GM18520 (cell line): ENCODE data around the gene TMPRSS9.

ENCODE experiments used
- ATAC-seq: cut with Tn5 transposase; IDR thresholded peaks from one replicate; pipeline ENCODE4 v1.9.1; 2021; ENCODE audit not compliant: unreplicated experiment

Gene TMPRSS9

DNA sequence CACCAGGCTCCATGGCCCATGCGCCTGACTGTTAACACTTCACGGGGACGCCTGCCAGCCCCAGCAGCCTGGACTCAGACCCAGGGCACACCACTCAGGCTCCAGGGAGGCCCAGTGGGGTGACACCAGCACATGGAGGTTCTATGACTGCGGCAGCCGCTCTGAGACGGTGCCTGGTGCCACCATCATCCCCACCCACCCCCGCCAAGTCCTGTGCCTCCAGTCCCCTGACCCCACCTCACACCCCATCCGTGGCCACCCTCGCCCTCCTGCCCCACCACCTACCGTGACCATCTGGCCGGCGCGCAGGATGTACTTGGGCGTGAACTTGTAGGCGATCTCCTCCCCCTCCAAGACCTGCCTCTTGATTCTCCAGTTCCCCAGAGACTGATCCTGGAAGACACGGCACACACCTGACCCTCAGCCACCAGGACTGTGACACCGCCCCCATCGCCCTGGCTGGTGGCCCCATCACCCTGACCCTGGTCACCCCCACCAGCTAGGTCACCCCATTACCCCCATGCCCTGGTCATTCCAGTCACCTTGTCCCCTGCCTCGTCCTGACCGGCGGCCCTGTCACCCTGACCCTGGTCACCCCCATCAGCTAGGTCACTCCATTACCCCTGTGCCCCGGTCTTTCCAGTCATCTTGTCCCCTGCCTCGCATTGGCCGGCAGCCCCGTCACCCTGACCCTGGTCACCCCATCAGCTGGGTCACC, 72.2 kb downstream of the TMPRSS9 start:
- ATAC-seq = no peak

DNA sequence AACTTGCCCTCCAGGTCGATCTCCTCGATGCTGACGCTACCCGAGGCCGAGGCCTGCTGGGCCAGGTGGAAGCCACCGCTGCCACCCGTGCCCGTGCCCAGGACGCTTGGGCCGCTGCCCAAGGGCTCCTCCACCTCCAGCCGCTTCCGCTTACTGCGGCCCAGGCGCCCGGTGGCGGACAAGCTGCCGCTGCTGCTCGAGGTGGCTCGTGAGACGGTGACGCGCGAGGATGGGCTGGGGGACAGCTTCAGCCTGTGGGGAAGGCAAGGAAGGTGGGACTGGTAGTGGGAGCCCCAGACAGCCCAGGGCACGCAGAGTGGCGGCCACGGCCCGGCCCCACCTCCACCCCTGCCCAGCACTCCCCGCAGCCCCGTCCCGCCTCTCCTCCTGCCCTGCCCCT, 73.8 kb downstream of the TMPRSS9 start:
- ATAC-seq = no peak

DNA sequence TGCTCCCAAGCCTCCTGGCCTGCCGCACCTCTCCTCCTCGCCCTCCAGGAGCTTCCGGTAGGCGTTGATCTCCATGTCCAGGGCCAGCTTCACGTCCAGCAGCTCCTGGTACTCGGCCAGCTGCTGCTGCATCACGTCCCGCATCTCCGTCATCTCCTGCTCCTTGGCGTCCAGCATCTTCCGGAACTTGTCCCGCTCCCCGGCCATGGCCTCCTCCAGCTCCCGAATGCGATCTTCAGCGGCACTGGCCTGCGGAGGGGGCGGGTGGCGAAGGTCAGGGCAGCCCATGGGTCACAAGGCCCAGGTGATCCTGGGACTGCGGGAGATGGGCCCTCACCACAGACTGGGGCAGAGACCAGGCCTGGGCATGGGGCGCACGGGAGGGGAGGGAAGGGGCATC, 74.2 kb downstream of the TMPRSS9 start:
- no peak for ATAC-seq

DNA sequence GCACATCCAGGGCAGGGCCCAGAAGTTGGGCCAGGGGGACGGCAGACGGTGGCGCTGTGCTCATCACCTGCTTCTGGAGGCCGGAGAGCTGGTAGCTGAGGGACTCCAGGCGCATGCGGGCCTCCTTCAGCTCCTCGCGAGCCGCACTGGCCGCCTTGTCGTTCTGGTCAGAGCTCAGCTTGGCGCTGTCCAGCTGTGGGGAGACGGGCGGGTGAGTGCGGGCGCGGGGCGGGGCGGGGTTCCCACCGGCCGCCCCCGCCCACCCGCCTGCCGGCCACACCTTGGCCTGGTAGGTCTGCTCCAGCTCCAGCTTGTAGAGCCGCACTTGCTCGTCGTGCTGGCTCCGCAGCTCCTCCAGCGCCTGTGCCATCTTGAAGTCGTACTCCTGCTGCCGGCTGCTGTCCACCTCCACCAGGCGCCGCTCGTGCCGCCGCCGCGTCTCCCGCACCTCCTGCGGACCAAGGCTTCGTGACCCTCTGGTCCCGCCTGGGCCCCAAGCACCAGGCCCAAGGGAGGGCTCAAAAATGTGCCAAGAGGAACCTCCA, 74.7 kb downstream of the TMPRSS9 start:
- ATAC-seq = no peak

DNA sequence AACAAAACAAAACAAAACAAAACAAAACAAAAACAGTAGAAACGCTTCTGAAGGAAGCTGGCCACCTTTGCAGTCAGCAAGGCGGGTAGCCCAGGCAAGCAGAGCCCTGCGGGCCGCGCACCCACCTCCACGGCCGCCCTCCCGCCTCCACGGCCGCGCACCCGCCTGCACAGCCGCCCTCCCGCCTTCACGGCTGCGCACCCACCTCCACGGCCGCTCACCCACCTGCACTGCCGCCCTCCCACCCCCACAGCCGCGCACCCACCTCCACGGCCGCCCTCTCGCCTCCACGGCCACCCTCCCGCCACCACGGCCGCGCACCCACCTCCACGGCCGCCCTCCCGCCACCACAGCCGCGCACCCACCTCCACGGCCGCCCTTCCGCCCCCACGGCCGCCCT, 76.3 kb downstream of the TMPRSS9 start:
- no peak for ATAC-seq

DNA sequence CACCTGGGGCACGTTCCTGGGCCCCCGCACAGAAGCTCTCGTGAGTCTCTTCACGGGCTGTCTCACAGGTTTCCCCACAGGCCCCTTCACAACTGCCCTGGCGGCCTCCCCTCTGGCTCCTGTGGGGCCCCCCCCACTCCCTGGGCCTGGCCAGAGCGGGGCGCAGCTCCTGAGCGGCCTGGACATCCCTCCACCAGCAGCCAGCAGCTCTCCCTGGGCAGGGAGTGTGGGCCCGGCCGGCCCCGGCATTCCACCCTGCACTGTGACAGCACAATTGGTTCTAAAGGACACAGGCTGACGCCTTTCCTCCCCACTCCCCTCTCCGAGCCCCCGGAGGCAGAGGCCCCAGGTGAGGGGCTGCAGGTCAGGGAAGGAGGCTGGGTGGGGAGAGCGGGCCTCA, 76.9 kb downstream of the TMPRSS9 start:
- no peak for ATAC-seq

DNA sequence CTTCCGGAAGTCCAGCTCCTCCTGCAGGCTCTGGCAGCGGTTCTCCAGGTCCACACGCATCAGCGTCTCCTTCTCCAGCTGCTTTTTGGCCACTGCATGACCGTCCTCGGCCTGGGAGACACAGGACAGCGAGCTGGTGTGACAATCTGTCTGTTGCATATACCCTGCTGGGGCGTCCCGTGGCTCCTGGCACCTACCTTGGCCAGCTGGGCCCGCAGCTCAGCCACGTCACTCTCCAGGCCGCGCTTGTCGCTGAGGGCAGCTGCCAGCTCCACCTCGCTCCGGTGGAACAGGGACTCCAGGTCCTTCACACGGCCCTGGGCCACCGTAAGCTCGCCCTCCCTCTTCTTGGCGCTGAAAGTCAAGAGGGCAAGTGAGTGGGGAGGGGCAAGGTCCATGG, 78.1 kb downstream of the TMPRSS9 start:
- no peak for ATAC-seq

DNA sequence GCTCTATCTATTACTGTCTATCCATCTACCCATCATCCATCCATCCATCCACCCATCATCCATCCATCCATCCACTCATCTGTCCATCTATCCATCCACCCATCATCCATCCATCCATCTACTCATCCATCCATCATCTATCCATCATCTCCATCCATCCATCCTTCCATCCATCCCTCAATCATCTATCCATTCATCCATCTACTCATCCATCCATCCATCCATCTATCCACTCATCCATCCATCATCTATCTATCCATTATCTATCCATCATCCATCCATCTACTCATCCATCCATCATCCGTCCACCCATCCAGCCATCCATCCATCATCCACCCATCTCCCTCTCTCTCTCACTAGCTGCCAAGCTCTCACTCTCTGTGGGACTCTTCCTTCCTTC, 80.5 kb downstream of the TMPRSS9 start:
- no peak for ATAC-seq

DNA sequence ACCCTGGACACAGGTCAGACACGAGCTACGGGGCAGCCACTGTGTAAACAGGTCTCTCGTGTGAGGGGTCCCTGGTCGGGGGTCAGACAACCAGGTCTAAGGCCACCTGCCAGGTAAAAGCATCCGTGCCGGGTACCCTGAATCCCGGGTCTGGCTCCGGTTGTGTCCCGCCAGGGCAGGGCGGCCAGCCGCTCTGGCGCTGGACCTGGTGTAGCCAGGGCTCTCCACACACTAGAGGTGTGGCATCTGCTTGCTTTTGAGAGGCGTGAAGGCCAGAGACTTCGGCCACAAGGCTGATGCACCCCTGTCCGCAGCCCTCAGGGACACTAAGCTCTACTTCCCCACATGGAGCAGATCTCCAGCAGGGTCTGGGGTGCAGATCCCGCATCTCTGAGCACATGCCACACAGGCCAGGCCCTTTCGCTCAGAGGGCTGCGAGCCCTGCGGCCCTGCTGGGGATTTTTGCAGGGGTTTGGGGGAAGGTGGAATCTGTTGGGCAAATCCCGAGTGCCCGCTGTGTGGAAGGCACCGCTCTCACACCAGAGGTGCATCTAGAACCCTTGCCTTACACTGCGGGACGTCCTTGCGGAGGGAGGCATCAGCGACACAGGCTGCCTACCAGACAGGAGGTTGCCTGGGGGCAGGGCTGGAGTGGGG, 81.2 kb downstream of the TMPRSS9 start:
- ATAC-seq = no peak

DNA sequence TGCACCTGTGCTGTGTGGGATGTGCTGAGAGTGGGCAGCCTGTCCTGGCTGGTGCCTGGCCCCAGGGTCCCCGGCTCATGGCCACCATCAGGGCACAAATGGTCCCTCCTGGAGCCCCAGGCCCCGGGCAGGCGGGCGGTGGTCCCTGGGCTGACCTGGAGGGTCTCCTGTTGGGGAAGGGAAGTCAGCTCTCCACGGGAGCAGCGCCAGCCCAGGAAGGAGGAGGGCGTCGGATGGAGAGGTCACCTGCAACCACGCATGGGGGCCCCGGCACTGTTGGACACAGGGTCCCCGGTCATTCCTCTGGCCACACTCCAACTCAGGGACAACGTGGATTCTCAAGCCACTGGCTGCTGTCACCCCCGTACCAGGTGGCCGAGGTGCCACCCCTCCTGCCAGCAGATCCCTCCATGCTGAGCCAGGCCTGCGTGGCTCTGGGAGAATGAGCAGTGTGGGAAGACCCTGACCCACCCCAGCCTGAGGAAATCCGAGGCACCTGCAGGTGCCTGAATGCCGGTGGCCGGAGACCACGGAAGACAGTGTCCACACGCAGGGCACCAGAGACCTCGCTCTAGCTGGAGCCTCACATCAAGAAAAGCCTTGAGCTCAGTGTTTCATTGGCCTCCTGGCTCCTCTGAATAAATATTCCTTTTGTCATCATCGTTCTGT, 83.2 kb downstream of the TMPRSS9 start:
- no peak for ATAC-seq

DNA sequence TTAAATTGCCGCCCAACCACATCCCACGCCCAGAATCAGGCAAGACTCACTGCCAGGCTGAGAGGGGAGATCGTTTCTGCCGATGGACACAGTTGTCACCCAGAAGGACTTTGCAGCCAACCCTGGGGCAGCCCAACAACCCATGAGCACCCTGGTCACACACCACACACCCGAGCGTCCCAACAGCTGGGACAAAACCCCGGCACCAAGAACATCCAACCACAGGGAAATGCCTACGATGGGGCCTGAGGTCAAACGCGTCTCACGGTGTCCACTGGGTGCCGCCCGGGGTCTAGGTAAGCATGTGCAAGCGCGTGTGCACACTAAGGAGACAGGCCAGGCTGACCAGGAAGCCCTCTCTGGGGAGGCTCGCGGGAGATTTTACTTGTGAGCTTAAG, 83.7 kb downstream of the TMPRSS9 start:
- no peak for ATAC-seq

DNA sequence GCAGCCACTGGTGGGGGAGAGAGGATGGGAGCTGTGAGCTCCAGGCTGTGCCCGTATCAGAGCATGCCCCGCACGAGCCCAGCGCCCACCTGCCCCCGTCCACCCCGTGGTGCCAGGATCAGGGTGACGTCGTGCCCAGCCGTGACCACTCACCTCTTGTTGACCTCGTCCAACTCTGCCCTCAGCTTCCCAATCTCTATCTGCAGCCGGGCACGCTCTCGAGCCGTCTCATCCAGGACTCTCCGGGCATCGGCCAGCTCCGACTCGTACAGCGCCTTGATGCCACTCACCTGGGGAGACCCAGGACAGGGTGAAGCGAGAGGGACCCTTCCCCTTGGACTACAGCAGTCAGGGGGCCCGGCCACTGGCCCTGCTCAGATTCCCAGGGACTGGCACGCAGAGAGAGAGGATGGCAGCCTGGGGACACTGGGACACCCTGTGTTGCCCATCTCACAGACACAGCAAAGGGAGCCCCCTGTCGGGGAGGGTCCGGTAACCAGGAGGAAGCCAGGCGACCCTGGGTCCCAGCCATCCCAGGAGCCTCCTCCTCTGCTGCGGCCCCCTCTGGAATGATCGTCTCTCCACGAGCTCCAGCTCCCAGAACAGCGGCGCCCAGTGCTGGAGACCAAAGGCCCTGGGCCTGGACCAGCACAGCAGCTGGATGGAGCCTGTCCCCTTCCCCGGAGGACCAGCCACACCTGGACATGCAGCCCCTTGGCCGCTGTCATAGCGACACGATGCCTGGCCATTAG, 84.4 kb downstream of the TMPRSS9 start:
- no peak for ATAC-seq

DNA sequence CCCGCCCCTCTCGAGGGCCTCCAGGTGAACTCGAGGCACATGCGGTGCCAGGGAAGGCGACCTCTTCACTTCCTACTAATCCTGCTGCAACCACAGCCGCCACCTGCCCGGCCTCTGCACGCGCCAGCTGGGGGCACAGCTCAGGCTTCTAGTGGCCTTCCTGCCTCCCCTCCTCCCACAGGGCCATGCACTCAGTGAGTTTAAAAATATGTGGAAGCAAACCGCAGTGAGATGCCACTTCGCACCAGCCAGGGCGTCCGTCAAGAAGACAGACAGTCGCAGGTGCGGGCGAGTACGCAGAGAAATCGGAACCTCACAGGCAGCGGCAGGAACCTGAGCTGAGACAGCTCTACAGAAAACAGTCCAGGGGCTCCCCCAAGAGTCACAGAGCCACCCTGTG, 86.3 kb downstream of the TMPRSS9 start:
- no peak for ATAC-seq

DNA sequence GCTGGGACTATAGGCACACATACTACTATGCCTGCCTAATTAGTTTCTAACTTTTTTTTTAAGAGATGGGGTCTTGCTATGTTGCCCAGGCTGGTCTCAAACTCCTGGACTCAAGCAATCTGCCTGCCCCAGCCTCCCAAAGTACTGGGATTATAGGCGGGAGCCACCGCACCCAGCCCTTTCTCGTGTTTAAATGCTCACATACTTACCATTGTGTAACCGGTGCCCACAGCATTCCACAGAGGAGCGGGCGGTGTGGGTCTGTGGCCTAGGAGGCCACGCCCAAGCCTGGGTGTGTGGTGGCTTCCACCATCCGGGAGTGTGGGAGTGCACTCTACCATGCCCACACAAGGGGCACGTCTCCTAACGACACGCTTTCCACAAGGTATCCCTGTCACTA, 89.0 kb downstream of the TMPRSS9 start:
- no peak for ATAC-seq

DNA sequence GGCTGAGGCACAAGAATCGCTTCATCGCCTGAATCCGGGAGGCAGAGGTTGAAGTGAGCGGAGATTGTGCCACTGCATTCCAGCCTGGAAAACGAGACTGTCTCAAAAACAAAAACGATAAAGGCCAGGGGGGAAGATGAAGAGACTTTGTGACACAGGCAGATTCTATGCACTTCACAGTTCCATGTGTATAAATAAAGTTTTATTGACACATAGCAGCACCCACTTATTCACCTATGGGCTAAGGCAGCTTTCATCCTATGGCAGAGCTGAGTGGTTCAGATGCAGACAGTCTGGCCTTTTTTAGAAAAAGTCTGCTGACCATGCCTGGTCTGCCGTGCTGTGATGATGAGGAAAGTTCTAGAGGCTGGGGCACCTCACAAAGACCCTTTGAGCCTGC, 91.1 kb downstream of the TMPRSS9 start:
- ATAC-seq = no peak

DNA sequence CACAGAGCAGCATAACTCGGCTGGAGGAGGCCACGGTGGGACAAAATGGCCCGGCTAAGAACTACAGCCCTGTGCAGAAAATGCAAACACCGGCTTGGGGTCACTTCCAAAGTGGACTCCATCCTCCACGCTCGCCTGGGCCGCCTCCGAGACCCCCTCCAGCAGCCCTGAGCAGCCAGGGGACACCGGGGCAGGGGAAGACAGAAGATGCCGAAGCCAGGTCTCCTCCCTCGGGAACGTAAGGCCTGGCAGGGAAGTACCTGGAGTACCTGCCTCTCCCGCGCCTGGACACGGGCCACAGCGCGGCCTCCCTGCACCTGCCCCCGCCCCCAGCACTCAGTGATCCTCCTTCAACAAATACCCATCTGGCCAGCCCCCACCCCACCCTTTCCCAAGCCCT, 91.7 kb downstream of the TMPRSS9 start:
- no peak for ATAC-seq

DNA sequence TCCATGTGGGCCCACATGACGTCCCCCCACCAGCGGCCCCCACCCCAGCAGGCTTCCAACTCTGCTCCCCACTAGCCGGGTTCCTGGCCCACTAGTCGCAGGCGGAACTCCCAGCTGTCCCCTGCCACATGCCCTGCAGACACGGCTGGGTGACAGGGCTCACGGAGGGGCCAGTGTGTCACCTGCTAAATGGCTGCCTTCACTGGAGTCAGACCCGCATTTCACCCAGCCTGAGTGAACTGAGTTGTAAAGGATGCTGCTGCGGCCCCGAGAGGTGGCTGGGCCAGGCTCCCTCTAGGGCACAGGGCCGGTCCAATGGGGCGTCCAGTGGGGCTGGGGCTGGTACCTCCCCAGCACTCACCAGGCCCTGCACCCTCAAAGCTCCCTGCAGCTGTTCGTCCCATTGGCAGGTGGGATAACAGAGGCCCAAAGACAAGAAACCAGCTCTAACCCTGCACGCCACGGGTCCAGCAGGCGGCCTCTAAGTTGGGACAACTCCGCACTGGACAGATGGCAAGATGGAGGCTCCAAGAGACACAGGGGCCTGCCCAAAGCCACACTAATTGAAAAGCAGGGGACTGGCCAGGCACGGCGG, 93.5 kb downstream of the TMPRSS9 start:
- no peak for ATAC-seq

DNA sequence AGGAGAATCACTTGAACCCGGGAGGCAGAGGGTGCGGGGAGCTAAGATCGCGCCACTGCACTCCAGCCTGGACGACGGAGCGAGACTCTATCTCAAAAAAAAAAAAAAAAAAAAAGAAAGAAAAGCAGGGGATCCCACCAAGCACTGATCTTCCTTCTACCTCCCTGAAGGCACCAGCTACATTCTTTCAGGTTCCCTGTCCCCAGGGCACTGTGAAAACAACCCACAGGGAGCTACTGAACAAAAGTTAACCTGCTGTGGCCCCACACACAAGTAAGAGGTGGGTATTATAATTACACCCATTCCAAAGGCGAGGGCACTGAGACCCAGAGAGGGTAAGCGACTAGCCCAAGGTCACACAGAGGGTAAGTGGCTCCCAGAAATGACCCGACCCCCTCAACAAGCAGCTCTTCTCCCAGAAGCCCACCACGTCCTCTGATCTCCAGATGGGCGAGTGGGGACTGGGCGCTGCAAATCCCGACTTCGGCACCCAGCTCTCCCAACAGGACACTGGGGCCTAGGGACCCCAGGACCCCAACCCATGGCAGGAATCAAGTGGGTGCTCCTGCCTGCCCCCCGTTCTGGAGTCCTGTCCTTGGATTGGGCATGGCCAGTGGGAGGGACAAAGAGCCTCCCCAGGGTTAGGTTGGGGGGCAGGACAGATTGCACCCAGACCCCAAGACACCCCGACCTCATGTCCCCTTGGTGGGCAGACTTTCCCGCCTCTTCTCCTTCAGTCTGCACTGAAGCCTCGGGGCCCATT, 94.3 kb downstream of the TMPRSS9 start:
- ATAC-seq = no peak

DNA sequence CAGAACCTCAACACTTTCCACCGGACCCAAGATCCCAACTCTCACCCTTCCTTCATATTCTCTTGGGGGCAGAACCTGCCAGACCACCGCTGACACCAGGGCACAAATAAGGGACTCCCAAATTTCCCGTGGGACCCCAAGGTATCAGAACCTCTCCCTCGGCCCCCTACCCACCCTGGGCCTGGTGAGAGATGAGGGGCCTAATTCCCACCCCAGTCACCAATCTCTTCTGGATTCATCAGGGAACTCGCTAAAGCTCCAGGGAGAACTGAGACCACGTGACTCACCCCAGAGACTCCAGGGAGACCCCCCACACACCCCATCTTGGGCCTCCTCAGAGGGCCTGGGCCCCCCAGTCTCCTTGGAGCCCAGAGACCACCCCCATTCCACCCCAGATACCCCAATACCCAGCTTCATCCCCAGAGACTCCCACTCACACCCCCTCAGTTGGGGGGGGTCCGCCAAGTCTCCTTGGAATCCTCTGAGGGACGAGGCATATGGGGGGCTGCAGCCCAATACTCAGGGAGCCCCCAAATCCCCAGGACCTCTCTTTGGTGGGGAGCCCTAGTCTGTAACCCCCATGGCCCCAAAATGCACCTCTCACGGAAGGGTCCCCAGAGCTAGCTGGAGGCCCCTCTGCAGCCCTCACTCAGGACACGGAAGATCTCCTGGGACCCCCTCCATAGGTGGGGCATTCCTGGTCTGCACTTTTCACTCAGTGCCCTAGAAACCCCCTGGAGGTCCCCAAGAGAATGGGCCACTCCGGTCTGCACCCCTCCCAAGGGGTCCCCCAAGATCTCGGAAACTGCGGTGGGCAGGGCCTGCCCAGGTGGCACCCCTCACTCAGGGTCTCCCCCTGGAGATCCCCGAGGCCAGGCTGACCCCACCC, 95.1 kb downstream of the TMPRSS9 start:
- no peak for ATAC-seq
